CD4-positive, alpha-beta T cell (primary cell): ENCODE results near the gene DGKI. TPM values are rescaled to one million over a fixed set of nuclear protein-coding genes. Genes with fewer than 3 reads are reported as not detected.

Experiments used
- ATAC-seq: fragments of 200-7000 bp; cut with Tn5 transposase; one replicate; pipeline ENCODE4 v1.10.0; 2022; ENCODE audit warnings: mild to moderate bottlenecking; ENCODE audit not compliant: poor library complexity
- CTCF ChIA-PET: fragments of 350-600 bp; sonication (Branson Sonifier 250); formaldehyde crosslinking; loops from one replicate; lab custom pipeline; 2021; ENCODE audit warnings: antibody characterized with exemption, inconsistent platforms; lab: Charles Lee
- POLR2A ChIA-PET: fragments of 350-600 bp; sonication (Branson Sonifier 250); formaldehyde crosslinking; loops from one replicate; lab custom pipeline; 2021; ENCODE audit warnings: antibody characterized with exemption, inconsistent platforms; lab: Charles Lee
- DNase-seq, 14 experiments: peaks; one replicate each; pipeline ENCODE4 v3.0.0-alpha.2; 2013 to 2020; ENCODE audit warnings: mixed read lengths in 2 of 14
- H3K27ac ChIP-seq, 2 donors: one replicate each; pipeline versions ENCODE4 v1.5.1 to v1.7.0; 2013; ENCODE audit warnings: low read length in 2 of 2, low read depth in 1 of 2, mild to moderate bottlenecking in 1 of 2
- H3K27me3 ChIP-seq, 2 experiments: 1 replicate in 1 of 2; 2 replicates in 1 of 2; pipeline versions ENCODE4 v1.6.1 to v1.7.0; 2013; ENCODE audit warnings: low read length in 2 of 2, control low read depth in 1 of 2, mild to moderate bottlenecking in 1 of 2, moderate library complexity in 1 of 2; ENCODE audit not compliant: insufficient read depth in 2 of 2, control insufficient read depth in 1 of 2
- H3K36me3 ChIP-seq: one replicate; pipeline ENCODE4 v1.6.1; 2013; ENCODE audit warnings: low read length, control low read depth; ENCODE audit not compliant: insufficient read depth
- H3K4me1 ChIP-seq: one replicate; pipeline ENCODE4 v1.6.1; 2013; ENCODE audit warnings: low read length, control low read depth; ENCODE audit not compliant: insufficient read depth
- H3K4me3 ChIP-seq: one replicate; pipeline ENCODE4 v1.5.1; 2013; ENCODE audit warnings: mild to moderate bottlenecking, low read length, moderate library complexity
- H3K9me3 ChIP-seq, 2 experiments: 1 replicate in 1 of 2; 2 replicates in 1 of 2; pipeline versions ENCODE4 v1.6.1 to v1.7.0; 2013; ENCODE audit warnings: low read length in 2 of 2, mild to moderate bottlenecking in 2 of 2, control low read depth in 1 of 2, moderate library complexity in 1 of 2; ENCODE audit not compliant: control insufficient read depth in 1 of 2, insufficient read depth in 1 of 2
- H3K27ac Mint-ChIP-seq: one replicate; pipeline ENCODE4 v1.8.0; 2020; ENCODE audit warnings: mixed read lengths
- H3K27me3 Mint-ChIP-seq: one replicate; pipeline ENCODE4 v1.8.0; 2021; ENCODE audit warnings: mixed read lengths
- H3K36me3 Mint-ChIP-seq: one replicate; pipeline ENCODE4 v1.8.0; 2021; ENCODE audit warnings: low read depth, mixed read lengths
- H3K4me1 Mint-ChIP-seq: one replicate; pipeline ENCODE4 v1.8.0; 2021; ENCODE audit warnings: low read depth, mixed read lengths
- H3K4me3 Mint-ChIP-seq: one replicate; pipeline ENCODE4 v1.8.0; 2020; ENCODE audit warnings: mild to moderate bottlenecking, mixed read lengths
- H3K9me3 Mint-ChIP-seq: one replicate; pipeline ENCODE4 v1.8.0; 2020; ENCODE audit warnings: mixed read lengths
- intact Hi-C, 2 experiments: fragments of 100-400 bp; cut with DNase I in 1 of 2; cut with micrococcal nuclease in 1 of 2; formaldehyde crosslinking; loops; one replicate each; pipeline versions ENCODE4 v1.15.1 to v1.9.0; 2023 to 2025; cut with DNase I, micrococcal nuclease
- total RNA-seq, 174 experiments: library from RNA in 2 of 174; stranded (reverse) in 2 of 174; gene quantifications; one replicate each; pipeline ENCODE4 v1.2.3 and lab custom pipeline; 2021 to 2026
- TF ChIP-seq, protein P1 (sequence below): fragments of 200-600 bp; IDR thresholded peaks from one replicate; pipeline ENCODE4 v1.8.0; 2022; ENCODE audit warnings: antibody characterized with exemption, mild to moderate bottlenecking

Gene DGKI
- total RNA-seq, 2 experiments from 2014 or later: not detected

DNA sequence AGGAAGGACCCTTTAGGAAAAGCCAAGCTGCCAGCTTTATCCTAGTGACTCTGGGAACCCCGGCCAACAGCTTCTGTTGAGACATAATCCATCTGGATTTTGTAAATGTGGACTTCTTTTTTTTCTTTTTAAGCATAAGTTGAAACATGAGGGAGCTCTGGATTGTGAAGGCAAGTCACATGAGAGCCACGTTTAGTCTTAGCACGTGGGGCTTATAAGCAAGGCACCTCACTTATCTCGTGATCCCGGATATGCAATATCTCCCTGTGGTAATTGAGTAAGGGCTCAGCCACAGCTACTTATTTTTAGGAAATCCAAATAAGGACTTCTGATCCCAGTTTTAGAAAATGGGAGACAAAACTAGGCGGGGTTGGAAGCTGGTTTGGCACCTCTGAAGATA is 392.0 kb downstream of the DGKI start:
- Histone ChIP-seq H3K4me1 (no peaks in the 10 kb centered on the region), H3K27me3 (no peaks in the 10 kb centered on the region), H3K36me3 (no peaks in the 10 kb centered on the region), H3K27ac (no peak overlapping the region), H3K4me3 (no peak overlapping the region), H3K9me3 (no peaks in the 10 kb centered on the region)
- ChIA-PET POLR2A (no interaction called here), CTCF (no interaction called here)
- ATAC-seq: no peak
- no peak overlapping the region for H3K4me3 Mint-ChIP-seq
- H3K36me3 Mint-ChIP-seq: no peaks in the 10 kb centered on the region
- no peaks in the 10 kb centered on the region for H3K9me3 Mint-ChIP-seq
- TF ChIP-seq, protein P1, sequence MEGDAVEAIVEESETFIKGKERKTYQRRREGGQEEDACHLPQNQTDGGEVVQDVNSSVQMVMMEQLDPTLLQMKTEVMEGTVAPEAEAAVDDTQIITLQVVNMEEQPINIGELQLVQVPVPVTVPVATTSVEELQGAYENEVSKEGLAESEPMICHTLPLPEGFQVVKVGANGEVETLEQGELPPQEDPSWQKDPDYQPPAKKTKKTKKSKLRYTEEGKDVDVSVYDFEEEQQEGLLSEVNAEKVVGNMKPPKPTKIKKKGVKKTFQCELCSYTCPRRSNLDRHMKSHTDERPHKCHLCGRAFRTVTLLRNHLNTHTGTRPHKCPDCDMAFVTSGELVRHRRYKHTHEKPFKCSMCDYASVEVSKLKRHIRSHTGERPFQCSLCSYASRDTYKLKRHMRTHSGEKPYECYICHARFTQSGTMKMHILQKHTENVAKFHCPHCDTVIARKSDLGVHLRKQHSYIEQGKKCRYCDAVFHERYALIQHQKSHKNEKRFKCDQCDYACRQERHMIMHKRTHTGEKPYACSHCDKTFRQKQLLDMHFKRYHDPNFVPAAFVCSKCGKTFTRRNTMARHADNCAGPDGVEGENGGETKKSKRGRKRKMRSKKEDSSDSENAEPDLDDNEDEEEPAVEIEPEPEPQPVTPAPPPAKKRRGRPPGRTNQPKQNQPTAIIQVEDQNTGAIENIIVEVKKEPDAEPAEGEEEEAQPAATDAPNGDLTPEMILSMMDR: no peak
- H3K4me1 Mint-ChIP-seq: no peaks in the 10 kb centered on the region
- DNase-seq: no peak
- intact Hi-C loops: no loop called here
- peaks cover 14% of the 10 kb centered on the region for H3K27me3 Mint-ChIP-seq
- H3K27ac Mint-ChIP-seq: no peak overlapping the region

DNA sequence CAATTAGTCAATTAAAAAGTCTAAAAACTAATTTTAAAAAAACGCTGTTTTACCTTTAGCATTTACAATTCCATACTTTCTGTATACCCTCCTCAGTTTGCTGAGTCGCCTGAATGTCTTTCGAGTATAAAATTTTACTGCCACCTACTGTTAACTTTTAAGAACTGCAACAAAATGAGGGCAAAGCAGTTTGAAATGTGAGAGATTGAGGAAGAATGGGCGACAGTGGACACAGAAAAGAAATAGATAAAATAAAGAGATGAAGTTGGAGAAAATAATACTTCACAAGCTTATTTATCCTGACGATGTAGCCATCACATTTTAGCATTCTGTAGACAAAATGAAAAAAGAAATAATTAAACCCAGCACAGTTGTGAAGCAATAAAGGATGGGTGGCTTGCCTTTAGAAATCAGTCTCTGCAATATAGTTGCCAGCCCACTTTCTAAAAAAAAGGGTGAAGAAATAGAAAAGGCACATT is 392.5 kb downstream of the DGKI start:
- TF ChIP-seq, protein P1: peak; percentile 70
- peaks cover 14% of the 10 kb centered on the region for H3K27me3 Mint-ChIP-seq
- Histone ChIP-seq H3K9me3 (no peaks in the 10 kb centered on the region), H3K4me1 (no peaks in the 10 kb centered on the region), H3K27ac (no peak overlapping the region), H3K4me3 (no peak overlapping the region), H3K27me3 (no peaks in the 10 kb centered on the region), H3K36me3 (no peaks in the 10 kb centered on the region)
- no peaks in the 10 kb centered on the region for H3K9me3 Mint-ChIP-seq
- intact Hi-C loops: no loop called here
- H3K36me3 Mint-ChIP-seq: no peaks in the 10 kb centered on the region
- no peak overlapping the region for H3K4me3 Mint-ChIP-seq
- ChIA-PET POLR2A (no interaction called here), CTCF (no interaction called here)
- no peaks in the 10 kb centered on the region for H3K4me1 Mint-ChIP-seq
- DNase-seq: peak in 3 of 14 experiments; percentile 10 to 28 (median 12)
- no peak overlapping the region for H3K27ac Mint-ChIP-seq
- ATAC-seq: no peak

DNA sequence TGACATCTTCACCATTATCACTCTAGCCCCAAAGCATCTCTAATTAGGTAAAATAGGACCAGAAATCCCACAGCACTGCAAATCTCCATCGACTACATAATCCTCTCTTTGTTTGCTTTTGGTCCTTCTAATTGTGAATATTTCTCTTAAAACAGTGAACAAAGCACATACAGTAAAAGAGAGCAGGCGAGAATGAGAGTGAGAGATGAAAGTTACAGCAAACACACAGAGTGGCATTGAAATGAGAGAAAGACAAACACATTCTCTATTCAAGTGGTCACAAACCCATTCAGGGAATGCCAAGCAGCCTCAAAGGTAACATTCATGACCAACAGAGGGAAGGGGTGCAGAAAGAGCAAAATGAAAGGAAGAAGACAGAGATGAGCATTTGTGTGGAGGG is 393.4 kb downstream of the DGKI start:
- Mint-ChIP-seq H3K9me3 (no peaks in the 10 kb centered on the region), H3K27ac (no peak overlapping the region), H3K27me3 (peaks cover 14% of the 10 kb centered on the region), H3K4me3 (no peak overlapping the region), H3K4me1 (no peaks in the 10 kb centered on the region), H3K36me3 (no peaks in the 10 kb centered on the region)
- ChIA-PET POLR2A (no interaction called here), CTCF (no interaction called here)
- Histone ChIP-seq H3K9me3 (no peaks in the 10 kb centered on the region), H3K4me1 (no peaks in the 10 kb centered on the region), H3K4me3 (no peak overlapping the region), H3K27ac (no peak overlapping the region), H3K27me3 (no peaks in the 10 kb centered on the region), H3K36me3 (no peaks in the 10 kb centered on the region)
- ATAC-seq: no peak
- intact Hi-C loops: no loop called here
- DNase-seq: no peak
- TF ChIP-seq, protein P1: no peak
